CD4-positive, alpha-beta memory T cell (primary cell): ENCODE results near the gene CRY2. TPM values are rescaled to one million over a fixed set of nuclear protein-coding genes. Genes with fewer than 3 reads are reported as not detected.
A peak's percentile ranks its signal among the peaks of the same experiment; 100 is the strongest.

ENCODE experiments used
- CTCF ChIA-PET: fragments of 350-600 bp; sonication (Branson Sonifier 250); formaldehyde crosslinking; loops from one replicate; lab custom pipeline; 2021; ENCODE audit warnings: inconsistent platforms; ENCODE audit not compliant: partially characterized antibody; lab: Charles Lee
- POLR2A ChIA-PET: fragments of 350-600 bp; sonication (Branson Sonifier 250); formaldehyde crosslinking; loops from one replicate; lab custom pipeline; 2021; ENCODE audit not compliant: partially characterized antibody; lab: Charles Lee
- DNase-seq, 5 donors: peaks; one replicate each; pipeline versions ENCODE4 v3.0.0 to v3.0.0-alpha.2; 2020 to 2022; ENCODE audit warnings: mixed read lengths in 1 of 5
- H3K27ac ChIP-seq: one replicate; pipeline ENCODE4 v1.7.0; 2013; ENCODE audit warnings: low read depth, low read length
- H3K27me3 ChIP-seq: 2 replicates; pipeline ENCODE4 v1.7.0; 2013; ENCODE audit warnings: mild to moderate bottlenecking, low read length, moderate library complexity; ENCODE audit not compliant: insufficient read depth
- H3K36me3 ChIP-seq: 2 replicates; pipeline ENCODE4 v1.7.0; 2013; ENCODE audit warnings: mild to moderate bottlenecking, low read length, moderate library complexity; ENCODE audit not compliant: insufficient read depth
- H3K4me1 ChIP-seq: 2 replicates; pipeline ENCODE4 v1.7.0; 2013; ENCODE audit warnings: mild to moderate bottlenecking, low read length, moderate library complexity; ENCODE audit not compliant: insufficient read depth
- H3K4me3 ChIP-seq, 2 donors: one replicate each; pipeline ENCODE4 v1.7.0; 2013; ENCODE audit warnings: low read length in 2 of 2, mild to moderate bottlenecking in 1 of 2
- H3K9me3 ChIP-seq, 2 donors: one replicate each; pipeline ENCODE4 v1.7.0; 2013; ENCODE audit warnings: low read length in 2 of 2, control low read depth in 1 of 2; ENCODE audit not compliant: control insufficient read depth in 1 of 2
- H3K27ac Mint-ChIP-seq, 7 donors: one replicate each; pipeline ENCODE4 v1.8.0; 2020 to 2021; ENCODE audit warnings: mixed read lengths in 7 of 7, mild to moderate bottlenecking in 6 of 7, inconsistent platforms in 3 of 7, moderate library complexity in 3 of 7
- H3K27me3 Mint-ChIP-seq, 2 donors: one replicate each; pipeline ENCODE4 v1.8.0; 2020 to 2021; ENCODE audit warnings: mixed read lengths in 2 of 2
- H3K36me3 Mint-ChIP-seq, 2 donors: one replicate each; pipeline ENCODE4 v1.8.0; 2020 to 2021; ENCODE audit warnings: mixed read lengths in 2 of 2, inconsistent platforms in 1 of 2, mild to moderate bottlenecking in 1 of 2
- H3K4me1 Mint-ChIP-seq, 4 donors: one replicate each; pipeline ENCODE4 v1.8.0; 2020 to 2021; ENCODE audit warnings: mixed read lengths in 4 of 4, mild to moderate bottlenecking in 1 of 4
- H3K4me3 Mint-ChIP-seq, 8 donors: one replicate each; pipeline ENCODE4 v1.8.0; 2020 to 2021; ENCODE audit warnings: mixed read lengths in 8 of 8, mild to moderate bottlenecking in 7 of 8, moderate library complexity in 6 of 8, inconsistent platforms in 3 of 8
- H3K9me3 Mint-ChIP-seq, 8 donors: one replicate each; pipeline ENCODE4 v1.8.0; 2020 to 2021; ENCODE audit warnings: mixed read lengths in 8 of 8, mild to moderate bottlenecking in 5 of 8, inconsistent platforms in 3 of 8, moderate library complexity in 1 of 8
- intact Hi-C: fragments of 100-400 bp; cut with micrococcal nuclease; formaldehyde crosslinking; loops from one replicate; pipeline ENCODE4 v1.15.1; 2023
- polyA plus RNA-seq, 2 donors: library from polyadenylated mRNA; unstranded; fragments of 300-500 nt; fragmentation: Illumina TruSeq; gene quantifications; one replicate each; pipeline ENCODE4 v1.2.3, GENCODE V29; 2021
- total RNA-seq, 2 experiments: library from RNA; stranded (reverse); gene quantifications; one replicate each; pipeline ENCODE4 v1.2.3, GENCODE V29; 2021

The CRY2 gene
- total and polyA plus RNA-seq, 4 experiments from 2014 or later, result 22.6 to 67.4 (median 47.4) TPM

DNA sequence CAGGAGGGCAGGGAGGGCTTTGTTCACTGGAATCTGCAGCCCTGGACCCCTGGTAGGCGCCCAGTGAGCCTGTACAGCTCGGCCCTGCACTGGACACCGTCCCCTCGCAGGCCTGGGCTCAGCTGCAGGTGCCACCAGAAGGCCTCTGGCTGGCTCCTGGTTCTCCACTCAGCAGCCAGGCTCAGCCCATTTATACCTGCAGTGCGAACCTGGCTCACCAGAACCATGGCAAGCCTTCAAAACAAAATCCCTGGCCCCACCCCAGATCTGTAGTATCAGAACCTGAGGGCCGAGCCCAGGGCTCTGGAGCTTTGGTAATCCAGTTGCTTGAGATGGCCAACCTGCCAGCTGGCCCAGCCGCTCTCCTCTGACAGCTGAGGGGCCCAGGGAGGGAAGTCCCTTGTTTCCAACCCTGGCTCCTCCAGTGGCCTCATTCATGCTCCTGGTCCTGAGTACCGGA lies 60.7 kb downstream of the CRY2 start:
- CTCF ChIA-PET, result no interaction called here
- peaks cover 10 to 26% of the 10 kb centered on the region in 2 donors for H3K36me3 Mint-ChIP-seq
- H3K9me3 Mint-ChIP-seq, result no peaks in the 10 kb centered on the region
- Histone ChIP-seq H3K36me3 (peaks cover 20% of the 10 kb centered on the region), H3K4me3 (no peak overlapping the region), H3K9me3 (no peaks in the 10 kb centered on the region), H3K27me3 (no peaks in the 10 kb centered on the region), H3K4me1 (no peaks in the 10 kb centered on the region), H3K27ac (no peak overlapping the region)
- DNase-seq, result no peak
- POLR2A ChIA-PET, result interaction anchor here (0.7 to 2.6 kb wide), 3 partner anchors 9 to 57 kb away, joined by 3 to 17 read pairs (median 3); partner anchors contain the start of gene PEX16
- H3K4me3 Mint-ChIP-seq, result no peak overlapping the region
- H3K27me3 Mint-ChIP-seq, result no peaks in the 10 kb centered on the region
- peaks cover 5 to 18% (median 10%) of the 10 kb centered on the region in 4 donors for H3K4me1 Mint-ChIP-seq
- intact Hi-C loops, result no loop called here
- peak overlapping the region in 1 of 7 donors; percentile 36 for H3K27ac Mint-ChIP-seq

DNA sequence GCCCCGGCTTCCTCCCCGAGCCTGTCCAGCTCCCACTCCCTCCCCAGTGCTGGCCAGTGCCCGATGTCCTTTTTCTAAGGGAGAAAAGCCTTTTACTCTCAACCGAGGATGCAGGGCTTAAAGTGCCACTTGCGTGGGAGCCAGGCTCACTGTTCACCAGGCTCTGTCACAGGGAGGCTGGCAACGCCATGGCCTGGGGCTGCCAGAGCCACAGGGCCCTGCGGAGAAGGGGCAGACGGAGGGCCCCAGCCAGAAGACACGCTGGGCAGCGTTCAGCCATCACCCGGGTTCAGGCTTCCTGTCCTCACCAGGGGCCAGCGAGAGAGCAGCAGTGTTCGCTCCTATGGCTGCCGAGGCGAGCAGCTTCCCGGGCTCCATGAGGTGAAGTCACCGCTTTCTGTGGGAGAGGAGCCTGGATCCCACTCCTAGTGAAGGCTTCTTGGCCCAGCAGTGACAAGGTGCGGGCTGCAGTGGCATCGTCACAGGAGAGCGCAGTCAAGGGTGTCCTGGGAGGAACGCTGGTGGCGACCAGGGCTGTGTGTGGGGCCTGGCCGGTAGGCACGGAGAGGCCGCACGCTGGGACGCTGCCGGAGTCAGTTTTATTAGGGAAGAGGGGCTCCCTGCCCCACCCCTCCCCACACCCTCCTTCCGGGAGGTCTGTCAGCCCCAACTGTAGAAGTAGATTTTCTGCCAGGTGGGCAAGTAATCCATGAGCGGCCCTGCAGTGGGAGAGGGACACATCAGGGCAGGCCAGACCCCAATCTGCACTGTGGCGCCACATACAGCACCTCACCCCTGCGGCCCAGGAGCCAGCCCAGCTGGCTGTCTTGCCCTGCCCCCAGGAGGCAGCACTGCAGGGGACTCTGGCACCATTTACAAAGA lies 62.6 kb downstream of the CRY2 start:
- Histone ChIP-seq H3K4me1 (no peaks in the 10 kb centered on the region), H3K9me3 (no peaks in the 10 kb centered on the region), H3K27ac (no peak overlapping the region), H3K36me3 (peaks cover 39% of the 10 kb centered on the region), H3K4me3 (no peak overlapping the region), H3K27me3 (no peaks in the 10 kb centered on the region)
- DNase-seq, result no peak
- no peak overlapping the region for H3K4me3 Mint-ChIP-seq
- H3K27me3 Mint-ChIP-seq, result no peaks in the 10 kb centered on the region
- H3K36me3 Mint-ChIP-seq, result peaks cover 13 to 41% of the 10 kb centered on the region in 2 donors
- H3K9me3 Mint-ChIP-seq, result no peaks in the 10 kb centered on the region
- CTCF ChIA-PET, result no interaction called here
- intact Hi-C loops, result no loop called here
- POLR2A ChIA-PET, result interaction anchor here (1.0 to 2.6 kb wide), 3 partner anchors 7 to 63 kb away, joined by 3 to 17 read pairs (median 3); partner anchors contain the start of genes CRY2 and PEX16
- no peak overlapping the region for H3K27ac Mint-ChIP-seq
- peaks cover 6 to 22% (median 12%) of the 10 kb centered on the region in 4 donors for H3K4me1 Mint-ChIP-seq

DNA sequence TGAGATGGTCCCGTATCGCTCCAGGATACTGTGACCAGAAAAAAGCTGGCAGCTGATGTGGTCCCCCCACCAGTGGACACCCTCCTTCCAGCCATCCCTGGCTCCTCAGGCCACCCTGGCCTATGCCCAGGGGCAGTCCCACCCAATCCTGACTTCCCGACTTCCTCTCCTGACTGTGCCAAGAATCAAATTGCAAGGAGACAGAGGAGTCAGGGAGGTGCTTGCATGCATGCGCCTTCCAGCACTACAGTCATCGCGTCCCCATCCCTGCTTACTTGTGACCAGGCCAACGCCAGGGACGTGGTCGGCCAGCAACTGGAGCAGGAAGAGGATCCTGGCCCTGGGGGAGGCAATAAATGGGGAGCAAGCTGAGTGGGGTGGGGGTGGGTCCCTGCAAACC lies 63.3 kb downstream of the CRY2 start:
- Histone ChIP-seq H3K4me3 (no peak overlapping the region), H3K27me3 (no peaks in the 10 kb centered on the region), H3K27ac (no peak overlapping the region), H3K36me3 (peaks cover 45% of the 10 kb centered on the region), H3K9me3 (no peaks in the 10 kb centered on the region), H3K4me1 (peaks cover 4% of the 10 kb centered on the region)
- no peak overlapping the region for H3K27ac Mint-ChIP-seq
- DNase-seq, result no peak
- no peaks in the 10 kb centered on the region for H3K9me3 Mint-ChIP-seq
- peaks cover 13 to 47% of the 10 kb centered on the region in 2 donors for H3K36me3 Mint-ChIP-seq
- H3K4me3 Mint-ChIP-seq, result no peak overlapping the region
- intact Hi-C loops, result no loop called here
- peaks cover 6 to 28% (median 16%) of the 10 kb centered on the region in 4 donors for H3K4me1 Mint-ChIP-seq
- ChIA-PET POLR2A (no interaction called here), CTCF (no interaction called here)
- no peaks in the 10 kb centered on the region for H3K27me3 Mint-ChIP-seq

DNA sequence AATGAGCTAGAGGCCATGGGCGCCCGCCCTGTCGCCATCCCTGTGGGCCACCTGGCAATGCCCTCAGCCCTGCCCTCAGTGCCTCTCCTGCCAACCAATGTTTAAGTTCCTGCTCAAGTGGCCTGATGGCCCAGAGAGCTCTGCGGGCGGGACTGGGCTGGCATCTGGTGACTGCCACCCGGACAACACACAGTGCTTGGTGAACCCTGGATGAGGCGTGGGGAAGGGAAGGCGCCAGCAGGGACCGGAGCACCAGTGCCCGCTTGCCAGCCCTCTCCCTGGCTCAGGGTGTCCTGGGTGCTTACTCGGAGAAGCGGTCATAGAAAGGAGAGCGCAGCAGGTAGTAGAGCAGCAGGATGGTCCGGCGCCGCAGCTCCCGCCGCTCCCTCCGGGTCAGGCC lies 66.2 kb downstream of the CRY2 start:
- intact Hi-C loops, result no loop called here
- Mint-ChIP-seq H3K27ac (no peak overlapping the region), H3K36me3 (peaks cover 13 to 61% of the 10 kb centered on the region in 2 donors), H3K27me3 (no peaks in the 10 kb centered on the region), H3K9me3 (peaks cover 0 to 2% (median 0%) of the 10 kb centered on the region in 8 donors), H3K4me1 (peaks cover 13 to 39% (median 25%) of the 10 kb centered on the region in 4 donors), H3K4me3 (peak overlapping the region in 1 of 8 donors; percentile 59)
- Histone ChIP-seq H3K27ac (no peak overlapping the region), H3K36me3 (peaks cover 46% of the 10 kb centered on the region), H3K4me1 (peaks cover 23% of the 10 kb centered on the region), H3K9me3 (no peaks in the 10 kb centered on the region), H3K4me3 (no peak overlapping the region), H3K27me3 (no peaks in the 10 kb centered on the region)
- ChIA-PET POLR2A (no interaction called here), CTCF (no interaction called here)
- DNase-seq, result peak in 1 of 5 donors; percentile 5

DNA sequence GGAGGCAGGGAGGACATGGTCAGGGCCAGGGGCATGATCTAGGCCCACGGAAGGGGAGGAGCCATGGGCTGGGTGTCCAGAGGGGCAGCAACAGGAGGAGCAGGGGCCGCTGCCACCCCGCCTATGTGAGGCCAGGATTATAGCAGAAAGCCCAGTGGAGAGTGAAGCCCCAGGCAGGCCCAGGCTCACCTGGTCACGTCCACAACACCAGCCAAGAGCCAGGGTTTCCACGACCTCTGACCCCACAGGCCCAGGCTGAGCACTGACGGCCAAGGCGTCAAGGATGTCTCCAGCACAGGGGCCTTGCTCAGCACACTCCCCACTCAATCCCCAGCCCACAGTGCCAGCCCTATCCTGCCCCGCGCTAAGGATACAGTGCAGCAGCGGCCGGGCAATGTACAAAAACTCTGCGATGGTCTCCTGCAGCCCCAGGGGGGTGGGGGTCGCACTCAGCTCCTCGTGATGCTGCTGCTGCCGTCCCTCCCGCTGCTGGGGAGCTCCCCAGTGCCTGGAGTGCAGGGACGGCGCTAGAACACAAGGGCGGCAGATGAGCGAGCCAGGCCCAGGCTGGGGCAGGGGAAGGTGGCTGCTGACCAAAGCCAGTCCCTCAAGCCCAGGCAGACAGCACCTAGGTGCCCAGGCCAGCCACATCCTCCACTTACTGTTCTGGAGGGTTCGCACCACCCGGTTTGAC lies 66.8 kb downstream of the CRY2 start:
- no peaks in the 10 kb centered on the region for H3K27me3 ChIP-seq
- DNase-seq, result peak in 1 of 5 donors; percentile 17
- no peaks in the 10 kb centered on the region for H3K9me3 ChIP-seq
- H3K36me3 Mint-ChIP-seq, result peaks cover 13 to 62% of the 10 kb centered on the region in 2 donors
- ChIA-PET POLR2A (no interaction called here), CTCF (no interaction called here)
- H3K4me1 Mint-ChIP-seq, result peaks cover 15 to 41% (median 27%) of the 10 kb centered on the region in 4 donors
- H3K27me3 Mint-ChIP-seq, result no peaks in the 10 kb centered on the region
- peaks cover 46% of the 10 kb centered on the region for H3K36me3 ChIP-seq
- H3K4me1 ChIP-seq, result peaks cover 29% of the 10 kb centered on the region
- H3K9me3 Mint-ChIP-seq, result peaks cover 0 to 2% (median 0%) of the 10 kb centered on the region in 8 donors
- H3K4me3 Mint-ChIP-seq, result no peak overlapping the region
- no peak overlapping the region for H3K27ac ChIP-seq
- H3K27ac Mint-ChIP-seq, result peak overlapping the region in 1 of 7 donors; percentile 4
- no peak overlapping the region for H3K4me3 ChIP-seq
- intact Hi-C loops, result no loop called here

DNA sequence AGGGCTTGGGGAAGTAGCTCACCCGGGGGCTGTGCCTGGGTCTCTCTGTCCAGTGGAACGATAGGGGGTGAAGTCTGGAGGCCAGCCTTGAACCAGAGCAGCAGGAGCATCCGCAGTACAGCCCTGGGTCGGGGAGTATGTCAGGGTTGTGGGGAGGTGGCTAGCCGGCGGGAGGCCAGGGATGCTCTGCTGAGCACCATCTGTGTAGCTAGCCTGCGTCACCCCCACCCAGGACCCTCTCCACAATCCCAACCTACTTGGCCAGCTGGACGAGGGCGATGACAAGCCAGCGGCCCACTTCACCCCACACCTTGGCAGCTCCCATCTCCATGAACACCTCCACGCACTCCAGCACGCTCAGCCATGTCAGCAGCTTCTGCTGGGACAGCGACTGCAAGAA lies 68.2 kb downstream of the CRY2 start:
- H3K27me3 Mint-ChIP-seq, result no peaks in the 10 kb centered on the region

More for the DNA sequence above, 68.2 kb downstream of the CRY2 start:
- Histone ChIP-seq H3K4me3 (no peak overlapping the region), H3K9me3 (no peaks in the 10 kb centered on the region), H3K27ac (no peak overlapping the region), H3K27me3 (no peaks in the 10 kb centered on the region), H3K4me1 (peaks cover 42% of the 10 kb centered on the region), H3K36me3 (peaks cover 37% of the 10 kb centered on the region)
- peak overlapping the region in 3 of 7 donors; percentile 7 to 73 (median 10) for H3K27ac Mint-ChIP-seq
- H3K4me1 Mint-ChIP-seq, result peaks cover 21 to 54% (median 37%) of the 10 kb centered on the region in 4 donors
- peaks cover 0 to 2% (median 0%) of the 10 kb centered on the region in 8 donors for H3K9me3 Mint-ChIP-seq
- intact Hi-C loops, result loop anchor here (5.0 kb wide), 1 partner anchor 207 kb away; the partner anchor contains the start of gene PHF21A
- peaks cover 12 to 52% of the 10 kb centered on the region in 2 donors for H3K36me3 Mint-ChIP-seq
- H3K4me3 Mint-ChIP-seq, result peak overlapping the region in 4 of 8 donors; percentile 12 to 81 (median 40)
- ChIA-PET POLR2A (interaction anchor here (0.7 to 4.8 kb wide), 4 partner anchors 13 to 73 kb away, joined by 3 to 77 read pairs (median 3); no protein-coding TSS in a partner anchor), CTCF (interaction anchor here (1.0 kb wide), 1 partner anchor 73 kb away, joined by 5 read pairs; no protein-coding TSS in a partner anchor)
- peak in 1 of 5 donors; percentile 39 for DNase-seq
